ENCODE results near the gene MSLN. TPM values are rescaled to one million over a fixed set of nuclear protein-coding genes. Genes with fewer than 3 reads are reported as not detected.

MSLN gene
- total and polyA plus RNA-seq, 9 of the 15 experiments (the other 6 are each of a cell fraction or from before 2014, with no cell fraction given): not detected

GRCh38 chr16:732332-732731, 28.2 kb upstream of the MSLN start:
- Histone ChIP-seq H3K4me1 (replicated peaks in 1 of 2; ENCODE audit: control insufficient read depth in 2 of 2, insufficient read depth in 2 of 2, low read length in 2 of 2) (peaks cover 10 to 95% of the 10 kb centered on the region in 2 experiments), H3K9me1 (ENCODE audit: control insufficient read depth, insufficient read depth, low read length) (no peaks in the 10 kb centered on the region), H3K9me3 (replicated peaks; ENCODE audit: control insufficient read depth, insufficient read depth, low read depth, low read length) (no peaks in the 10 kb centered on the region), H3K79me2 (ENCODE audit: control insufficient read depth, insufficient read depth, low read length) (peaks cover 23% of the 10 kb centered on the region), H3K27me3 (ENCODE audit: control insufficient read depth in 2 of 2, insufficient read depth in 2 of 2, low read length in 2 of 2) (no peaks in the 10 kb centered on the region), H3K4me2 (ENCODE audit: insufficient read depth, low read length) (no peak overlapping the region), H3K9ac (ENCODE audit: insufficient read depth in 1 of 2, low read depth in 2 of 2, low read length in 2 of 2) (0 out of 4 replicates have a peak overlapping the region, but pooled peaks of 1 of the 2 experiments have one; percentile 40), H3K36me3 (ENCODE audit: control insufficient read depth, insufficient read depth, low read length) (peaks cover 78% of the 10 kb centered on the region; the same call in 2 of the 3 replicates), H4K20me1 (replicated peaks; ENCODE audit: control insufficient read depth, insufficient read depth, low read length) (no peaks in the 10 kb centered on the region; the same call in 1 of the 2 replicates), H2AFZ (ENCODE audit: low read depth, low read length) (no peak overlapping the region), H3K27ac (ENCODE audit: extremely low read depth, low read depth, low read length) (no peak overlapping the region), H3K4me3 (no peak overlapping the region)
- in situ Hi-C loops (cut with MboI): no loop called here
- WGBS (ENCODE audit: insufficient coverage, low coverage, missing lambda C conversion rate): 88% methylated on average over 9 of the region's 12 CpGs
- ATAC-seq: no peak
- intact Hi-C loops (cut with micrococcal nuclease): no loop called here
- no peak for DNase-seq (ENCODE audit: extremely low read depth in 1 of 4, low spot score in 3 of 4)
- ChIA-PET CTCF (ENCODE audit: low intra/inter-chr PET ratio) (no interaction called here), POLR2A (interaction anchor here (0.6 to 1.3 kb wide), 4 partner anchors 8 to 68 kb away, joined by 3 to 7 read pairs (median 4); partner anchors contain the start of genes CIAO3 and GNG13)
- no peak for FAIRE-seq
- TF ChIP-seq MAZ (CRISPR knock-in tag; conservative IDR thresholded peaks at IDR 0.05 in 1 of 2, IDR thresholded peaks at IDR 0.05 in 1 of 2) (no peak), CXXC5 (CRISPR knock-in tag; IDR thresholded peaks at IDR 0.05) (no peak), ZFP1 (CRISPR knock-in tag; IDR thresholded peaks at IDR 0.05) (no peak), ZBTB5 (IDR thresholded peaks at IDR 0.05) (no peak), KLF1 (tag; IDR thresholded peaks at IDR 0.05) (no peak), MYC (IDR thresholded peaks at IDR 0.05; ENCODE audit: low read depth, low read length) (no peak), MYC (CRISPR knock-in tag; IDR thresholded peaks at IDR 0.05; ENCODE audit: borderline replicate concordance, low read depth) (no peak)
- BruUV-seq (replicated peaks): no TSS peak
